Prostate gland (tissue), 2 donors: ENCODE data around the gene TAF6. TPM values are rescaled to one million over a fixed set of nuclear protein-coding genes. Genes with fewer than 3 reads are reported as not detected.

Experiments
- DNase-seq: peaks from one replicate; pipeline ENCODE4 v3.0.0-alpha.2; 2019; ENCODE audit warnings: low spot score
- H3K27ac ChIP-seq, 2 donors: fragments of 200-600 bp; sonication (generic); 2 replicates each; pipeline ENCODE4 v1.5.1; 2017 to 2019
- H3K27me3 ChIP-seq: fragments of 200-600 bp; sonication (generic); replicated peaks from 2 replicates; pipeline ENCODE4 v1.5.1; 2019; ENCODE audit not compliant: insufficient read depth
- H3K36me3 ChIP-seq, 2 donors: fragments of 200-600 bp; sonication (generic); 1 replicate in 1 of 2; 2 replicates in 1 of 2; pipeline versions ENCODE4 v1.5.1 to v1.8.1; 2017 to 2019
- H3K4me1 ChIP-seq: fragments of 200-600 bp; sonication (generic); replicated peaks from 2 replicates; pipeline ENCODE4 v1.5.1; 2019
- H3K4me3 ChIP-seq, 2 donors: fragments of 200-600 bp; sonication (generic); 2 replicates each; pipeline ENCODE4 v1.5.1; 2017 to 2019
- H3K9me3 ChIP-seq: fragments of 200-600 bp; sonication (generic); 2 replicates; pipeline ENCODE4 v1.5.1; 2017
- CTCF ChIP-seq, 4 experiments: fragments of 200-600 bp in 2 of 4; fragments of 450-650 bp in 2 of 4; sonication (generic) in 2 of 4; IDR thresholded peaks; 1 replicate in 3 of 4; 2 replicates in 1 of 4; pipeline ENCODE4 v1.5.1; 2016 to 2019; ENCODE audit warnings: antibody characterized with exemption in 4 of 4, mild to moderate bottlenecking in 2 of 4, moderate library complexity in 2 of 4
- POLR2A ChIP-seq: fragments of 450-650 bp; IDR thresholded peaks from one replicate; pipeline ENCODE4 v1.6.1; 2016; ENCODE audit warnings: antibody characterized with exemption, mild to moderate bottlenecking
- POLR2AphosphoS5 ChIP-seq: sonication (generic); formaldehyde crosslinking; IDR thresholded peaks from one replicate; pipeline ENCODE4 v1.6.1; 2017; ENCODE audit warnings: antibody characterized with exemption
- WGBS: methylation state at CpG from one replicate; pipeline ENCODE4 v1.1.5; 2018; 5-methylcytosine and 5-hydroxymethylcytosine counted together
- intact Hi-C: fragments of 100-400 bp; cut with DNase I; formaldehyde crosslinking; loops from one replicate; pipeline ENCODE4 v1.14.2; 2022
- total RNA-seq, 2 donors: library from RNA; depleted of rRNA; stranded (reverse); fragments of >200 nt; gene quantifications; one replicate each; pipeline ENCODE4 v1.1.0, GENCODE V29; 2016

The TAF6 gene
- total RNA-seq, 2 donors from 2014 or later: 68.3 to 79.8 TPM

- H3K27me3 ChIP-seq: no peaks in the 10 kb centered on the region
- no peak overlapping the region for H3K4me3 ChIP-seq
- intact Hi-C loops: no loop called here
- no peak overlapping the region for H3K27ac ChIP-seq
- WGBS: 98% methylated on average over 10 of the region's 10 CpGs
- TF ChIP-seq POLR2A (no peak), CTCF (IDR thresholded peaks at IDR 0.05) (no peak), POLR2AphosphoS5 (no peak)
- peaks cover 14 to 48% of the 10 kb centered on the region in 2 donors for H3K36me3 ChIP-seq
- H3K9me3 ChIP-seq: no peaks in the 10 kb centered on the region
- H3K4me1 ChIP-seq: no peaks in the 10 kb centered on the region
- DNase-seq: no peak
These were observed 46.7 kb downstream of the TAF6 start for GRCh38 chr7:100072462-100072861.

GRCh38 chr7:100071018-100071723 is 48.0 kb downstream of the TAF6 start:
- H3K9me3 ChIP-seq: no peaks in the 10 kb centered on the region
- no peak overlapping the region for H3K27ac ChIP-seq
- TF ChIP-seq CTCF (IDR thresholded peaks at IDR 0.05) (no peak), POLR2AphosphoS5 (no peak), POLR2A (no peak)
- H3K4me3 ChIP-seq: no peak overlapping the region
- intact Hi-C loops: no loop called here
- H3K36me3 ChIP-seq: peaks cover 14 to 48% of the 10 kb centered on the region in 2 donors
- no peaks in the 10 kb centered on the region for H3K27me3 ChIP-seq
- H3K4me1 ChIP-seq: no peaks in the 10 kb centered on the region
- DNase-seq: no peak
- WGBS: 97% methylated on average over 11 of the region's 11 CpGs

- H3K36me3 ChIP-seq: peaks cover 14 to 43% of the 10 kb centered on the region in 2 donors
- intact Hi-C loops: no loop called here
- H3K27ac ChIP-seq: no peak overlapping the region
- WGBS: 96% methylated on average over 5 of the region's 5 CpGs
- no peaks in the 10 kb centered on the region for H3K4me1 ChIP-seq
- H3K9me3 ChIP-seq: no peaks in the 10 kb centered on the region
- DNase-seq: no peak
- TF ChIP-seq POLR2A (no peak), POLR2AphosphoS5 (no peak), CTCF (IDR thresholded peaks at IDR 0.05) (no peak)
- H3K4me3 ChIP-seq: no peak overlapping the region
- H3K27me3 ChIP-seq: no peaks in the 10 kb centered on the region
These were observed 49.2 kb downstream of the TAF6 start for GRCh38 chr7:100069991-100070390.

GRCh38 chr7:100066953-100067352 is 52.2 kb downstream of the TAF6 start:
- WGBS: 91% methylated on average over 7 of the region's 7 CpGs
- Histone ChIP-seq H3K4me1 (no peaks in the 10 kb centered on the region), H3K9me3 (no peaks in the 10 kb centered on the region), H3K36me3 (peaks cover 12 to 19% of the 10 kb centered on the region in 2 donors), H3K27me3 (no peaks in the 10 kb centered on the region), H3K4me3 (no peak overlapping the region), H3K27ac (no peak overlapping the region)
- DNase-seq: no peak
- no peak for TF ChIP-seq CTCF (IDR thresholded peaks at IDR 0.05)
- no peak for TF ChIP-seq POLR2AphosphoS5
- no peak for TF ChIP-seq POLR2A
- intact Hi-C loops: no loop called here
